ENCODE data around the gene PLEKHH1. TPM values are rescaled to one million over a fixed set of nuclear protein-coding genes. Genes with fewer than 3 reads are reported as not detected.
A peak's percentile ranks its signal among the peaks of the same experiment; 100 is the strongest.

The PLEKHH1 gene
- total and polyA plus RNA-seq, 2 experiments from 2014 or later, result 14.7 to 33.9 TPM

DNA sequence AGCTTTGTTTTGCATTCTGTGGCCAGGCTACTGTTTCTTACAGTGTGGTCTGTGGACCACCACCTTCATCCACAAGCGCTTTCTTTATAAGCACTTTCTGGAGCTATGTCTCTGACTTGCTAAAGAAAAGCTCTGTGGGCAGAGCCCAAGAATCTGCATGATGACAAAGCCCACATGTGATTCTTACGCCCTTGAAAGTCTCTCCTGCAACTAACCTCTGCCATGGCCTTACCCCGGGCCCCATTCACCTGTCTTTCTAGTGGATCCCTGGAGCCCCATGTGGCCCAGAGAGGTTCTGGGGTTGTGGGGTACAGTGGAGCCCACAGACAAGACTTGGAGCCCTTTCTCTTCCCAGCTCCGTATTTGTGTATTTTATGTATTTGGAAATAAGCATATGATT is 16.6 kb downstream of the PLEKHH1 start:
- H3K79me2 ChIP-seq (replicated peaks; ENCODE audit: insufficient read depth), result no peaks in the 10 kb centered on the region
- H3K27me3 ChIP-seq (ENCODE audit: insufficient read depth), result no peaks in the 10 kb centered on the region
- H4K20me1 ChIP-seq (replicated peaks; ENCODE audit: insufficient read depth), result no peaks in the 10 kb centered on the region; the same call in 1 of the 2 replicates
- Mint-ChIP-seq H3K9me3 (no peaks in the 10 kb centered on the region), H3K36me3 (ENCODE audit: low read depth) (peaks cover 27% of the 10 kb centered on the region), H3K4me1 (peaks cover 2% of the 10 kb centered on the region; the same call in 1 of the 3 replicates), H3K27me3 (ENCODE audit: insufficient read depth, low read depth, poor library complexity) (peaks cover 2% of the 10 kb centered on the region), H3K4me3 (no peak overlapping the region), H3K27ac (no peak overlapping the region; the same call in 1 of the 2 replicates)
- H3K4me1 ChIP-seq (ENCODE audit: insufficient read depth), result no peaks in the 10 kb centered on the region
- H3K4me3 ChIP-seq, result no peak overlapping the region
- DNase-seq (ENCODE audit: low spot score), result no peak
- no peak overlapping the region for H3K4me2 ChIP-seq
- no peaks in the 10 kb centered on the region for H3K36me3 ChIP-seq (ENCODE audit: insufficient read depth)
- H3F3A ChIP-seq (replicated peaks; ENCODE audit: low read depth), result no peaks in the 10 kb centered on the region
- no peak overlapping the region for H3K27ac ChIP-seq (ENCODE audit: low read depth)
- no peak overlapping the region for H2AFZ ChIP-seq
- TF ChIP-seq EZH2 (IDR thresholded peaks at IDR 0.05; ENCODE audit: low read depth, unreplicated experiment), result no peak
- no peak for TF ChIP-seq JUNB (IDR thresholded peaks at IDR 0.05; ENCODE audit: unreplicated experiment)
- no peak for TF ChIP-seq ZNF114 (CRISPR knock-in tag; IDR thresholded peaks at IDR 0.05)
- TF ChIP-seq, protein P1, sequence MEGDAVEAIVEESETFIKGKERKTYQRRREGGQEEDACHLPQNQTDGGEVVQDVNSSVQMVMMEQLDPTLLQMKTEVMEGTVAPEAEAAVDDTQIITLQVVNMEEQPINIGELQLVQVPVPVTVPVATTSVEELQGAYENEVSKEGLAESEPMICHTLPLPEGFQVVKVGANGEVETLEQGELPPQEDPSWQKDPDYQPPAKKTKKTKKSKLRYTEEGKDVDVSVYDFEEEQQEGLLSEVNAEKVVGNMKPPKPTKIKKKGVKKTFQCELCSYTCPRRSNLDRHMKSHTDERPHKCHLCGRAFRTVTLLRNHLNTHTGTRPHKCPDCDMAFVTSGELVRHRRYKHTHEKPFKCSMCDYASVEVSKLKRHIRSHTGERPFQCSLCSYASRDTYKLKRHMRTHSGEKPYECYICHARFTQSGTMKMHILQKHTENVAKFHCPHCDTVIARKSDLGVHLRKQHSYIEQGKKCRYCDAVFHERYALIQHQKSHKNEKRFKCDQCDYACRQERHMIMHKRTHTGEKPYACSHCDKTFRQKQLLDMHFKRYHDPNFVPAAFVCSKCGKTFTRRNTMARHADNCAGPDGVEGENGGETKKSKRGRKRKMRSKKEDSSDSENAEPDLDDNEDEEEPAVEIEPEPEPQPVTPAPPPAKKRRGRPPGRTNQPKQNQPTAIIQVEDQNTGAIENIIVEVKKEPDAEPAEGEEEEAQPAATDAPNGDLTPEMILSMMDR (conservative IDR thresholded peaks at IDR 0.05; ENCODE audit: low read depth in 2 of 2), result no peak
- TF ChIP-seq ZNF331 (CRISPR knock-in tag; IDR thresholded peaks at IDR 0.05; ENCODE audit: low read depth), result no peak
- TF ChIP-seq, protein P2, sequence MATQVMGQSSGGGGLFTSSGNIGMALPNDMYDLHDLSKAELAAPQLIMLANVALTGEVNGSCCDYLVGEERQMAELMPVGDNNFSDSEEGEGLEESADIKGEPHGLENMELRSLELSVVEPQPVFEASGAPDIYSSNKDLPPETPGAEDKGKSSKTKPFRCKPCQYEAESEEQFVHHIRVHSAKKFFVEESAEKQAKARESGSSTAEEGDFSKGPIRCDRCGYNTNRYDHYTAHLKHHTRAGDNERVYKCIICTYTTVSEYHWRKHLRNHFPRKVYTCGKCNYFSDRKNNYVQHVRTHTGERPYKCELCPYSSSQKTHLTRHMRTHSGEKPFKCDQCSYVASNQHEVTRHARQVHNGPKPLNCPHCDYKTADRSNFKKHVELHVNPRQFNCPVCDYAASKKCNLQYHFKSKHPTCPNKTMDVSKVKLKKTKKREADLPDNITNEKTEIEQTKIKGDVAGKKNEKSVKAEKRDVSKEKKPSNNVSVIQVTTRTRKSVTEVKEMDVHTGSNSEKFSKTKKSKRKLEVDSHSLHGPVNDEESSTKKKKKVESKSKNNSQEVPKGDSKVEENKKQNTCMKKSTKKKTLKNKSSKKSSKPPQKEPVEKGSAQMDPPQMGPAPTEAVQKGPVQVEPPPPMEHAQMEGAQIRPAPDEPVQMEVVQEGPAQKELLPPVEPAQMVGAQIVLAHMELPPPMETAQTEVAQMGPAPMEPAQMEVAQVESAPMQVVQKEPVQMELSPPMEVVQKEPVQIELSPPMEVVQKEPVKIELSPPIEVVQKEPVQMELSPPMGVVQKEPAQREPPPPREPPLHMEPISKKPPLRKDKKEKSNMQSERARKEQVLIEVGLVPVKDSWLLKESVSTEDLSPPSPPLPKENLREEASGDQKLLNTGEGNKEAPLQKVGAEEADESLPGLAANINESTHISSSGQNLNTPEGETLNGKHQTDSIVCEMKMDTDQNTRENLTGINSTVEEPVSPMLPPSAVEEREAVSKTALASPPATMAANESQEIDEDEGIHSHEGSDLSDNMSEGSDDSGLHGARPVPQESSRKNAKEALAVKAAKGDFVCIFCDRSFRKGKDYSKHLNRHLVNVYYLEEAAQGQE (IDR thresholded peaks at IDR 0.05; ENCODE audit: unreplicated experiment), result no peak
- no peak for TF ChIP-seq STAT1 (IDR thresholded peaks at IDR 0.05; ENCODE audit: unreplicated experiment)
- no peak for TF ChIP-seq POLR2AphosphoS5 (IDR thresholded peaks at IDR 0.05; ENCODE audit: low read depth)
- no peak for TF ChIP-seq EZH2phosphoT487 (IDR thresholded peaks at IDR 0.05; ENCODE audit: unreplicated experiment)
- TF ChIP-seq, protein P3, sequence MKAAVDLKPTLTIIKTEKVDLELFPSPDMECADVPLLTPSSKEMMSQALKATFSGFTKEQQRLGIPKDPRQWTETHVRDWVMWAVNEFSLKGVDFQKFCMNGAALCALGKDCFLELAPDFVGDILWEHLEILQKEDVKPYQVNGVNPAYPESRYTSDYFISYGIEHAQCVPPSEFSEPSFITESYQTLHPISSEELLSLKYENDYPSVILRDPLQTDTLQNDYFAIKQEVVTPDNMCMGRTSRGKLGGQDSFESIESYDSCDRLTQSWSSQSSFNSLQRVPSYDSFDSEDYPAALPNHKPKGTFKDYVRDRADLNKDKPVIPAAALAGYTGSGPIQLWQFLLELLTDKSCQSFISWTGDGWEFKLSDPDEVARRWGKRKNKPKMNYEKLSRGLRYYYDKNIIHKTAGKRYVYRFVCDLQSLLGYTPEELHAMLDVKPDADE (IDR thresholded peaks at IDR 0.05), result no peak
- TF ChIP-seq, protein P4, sequence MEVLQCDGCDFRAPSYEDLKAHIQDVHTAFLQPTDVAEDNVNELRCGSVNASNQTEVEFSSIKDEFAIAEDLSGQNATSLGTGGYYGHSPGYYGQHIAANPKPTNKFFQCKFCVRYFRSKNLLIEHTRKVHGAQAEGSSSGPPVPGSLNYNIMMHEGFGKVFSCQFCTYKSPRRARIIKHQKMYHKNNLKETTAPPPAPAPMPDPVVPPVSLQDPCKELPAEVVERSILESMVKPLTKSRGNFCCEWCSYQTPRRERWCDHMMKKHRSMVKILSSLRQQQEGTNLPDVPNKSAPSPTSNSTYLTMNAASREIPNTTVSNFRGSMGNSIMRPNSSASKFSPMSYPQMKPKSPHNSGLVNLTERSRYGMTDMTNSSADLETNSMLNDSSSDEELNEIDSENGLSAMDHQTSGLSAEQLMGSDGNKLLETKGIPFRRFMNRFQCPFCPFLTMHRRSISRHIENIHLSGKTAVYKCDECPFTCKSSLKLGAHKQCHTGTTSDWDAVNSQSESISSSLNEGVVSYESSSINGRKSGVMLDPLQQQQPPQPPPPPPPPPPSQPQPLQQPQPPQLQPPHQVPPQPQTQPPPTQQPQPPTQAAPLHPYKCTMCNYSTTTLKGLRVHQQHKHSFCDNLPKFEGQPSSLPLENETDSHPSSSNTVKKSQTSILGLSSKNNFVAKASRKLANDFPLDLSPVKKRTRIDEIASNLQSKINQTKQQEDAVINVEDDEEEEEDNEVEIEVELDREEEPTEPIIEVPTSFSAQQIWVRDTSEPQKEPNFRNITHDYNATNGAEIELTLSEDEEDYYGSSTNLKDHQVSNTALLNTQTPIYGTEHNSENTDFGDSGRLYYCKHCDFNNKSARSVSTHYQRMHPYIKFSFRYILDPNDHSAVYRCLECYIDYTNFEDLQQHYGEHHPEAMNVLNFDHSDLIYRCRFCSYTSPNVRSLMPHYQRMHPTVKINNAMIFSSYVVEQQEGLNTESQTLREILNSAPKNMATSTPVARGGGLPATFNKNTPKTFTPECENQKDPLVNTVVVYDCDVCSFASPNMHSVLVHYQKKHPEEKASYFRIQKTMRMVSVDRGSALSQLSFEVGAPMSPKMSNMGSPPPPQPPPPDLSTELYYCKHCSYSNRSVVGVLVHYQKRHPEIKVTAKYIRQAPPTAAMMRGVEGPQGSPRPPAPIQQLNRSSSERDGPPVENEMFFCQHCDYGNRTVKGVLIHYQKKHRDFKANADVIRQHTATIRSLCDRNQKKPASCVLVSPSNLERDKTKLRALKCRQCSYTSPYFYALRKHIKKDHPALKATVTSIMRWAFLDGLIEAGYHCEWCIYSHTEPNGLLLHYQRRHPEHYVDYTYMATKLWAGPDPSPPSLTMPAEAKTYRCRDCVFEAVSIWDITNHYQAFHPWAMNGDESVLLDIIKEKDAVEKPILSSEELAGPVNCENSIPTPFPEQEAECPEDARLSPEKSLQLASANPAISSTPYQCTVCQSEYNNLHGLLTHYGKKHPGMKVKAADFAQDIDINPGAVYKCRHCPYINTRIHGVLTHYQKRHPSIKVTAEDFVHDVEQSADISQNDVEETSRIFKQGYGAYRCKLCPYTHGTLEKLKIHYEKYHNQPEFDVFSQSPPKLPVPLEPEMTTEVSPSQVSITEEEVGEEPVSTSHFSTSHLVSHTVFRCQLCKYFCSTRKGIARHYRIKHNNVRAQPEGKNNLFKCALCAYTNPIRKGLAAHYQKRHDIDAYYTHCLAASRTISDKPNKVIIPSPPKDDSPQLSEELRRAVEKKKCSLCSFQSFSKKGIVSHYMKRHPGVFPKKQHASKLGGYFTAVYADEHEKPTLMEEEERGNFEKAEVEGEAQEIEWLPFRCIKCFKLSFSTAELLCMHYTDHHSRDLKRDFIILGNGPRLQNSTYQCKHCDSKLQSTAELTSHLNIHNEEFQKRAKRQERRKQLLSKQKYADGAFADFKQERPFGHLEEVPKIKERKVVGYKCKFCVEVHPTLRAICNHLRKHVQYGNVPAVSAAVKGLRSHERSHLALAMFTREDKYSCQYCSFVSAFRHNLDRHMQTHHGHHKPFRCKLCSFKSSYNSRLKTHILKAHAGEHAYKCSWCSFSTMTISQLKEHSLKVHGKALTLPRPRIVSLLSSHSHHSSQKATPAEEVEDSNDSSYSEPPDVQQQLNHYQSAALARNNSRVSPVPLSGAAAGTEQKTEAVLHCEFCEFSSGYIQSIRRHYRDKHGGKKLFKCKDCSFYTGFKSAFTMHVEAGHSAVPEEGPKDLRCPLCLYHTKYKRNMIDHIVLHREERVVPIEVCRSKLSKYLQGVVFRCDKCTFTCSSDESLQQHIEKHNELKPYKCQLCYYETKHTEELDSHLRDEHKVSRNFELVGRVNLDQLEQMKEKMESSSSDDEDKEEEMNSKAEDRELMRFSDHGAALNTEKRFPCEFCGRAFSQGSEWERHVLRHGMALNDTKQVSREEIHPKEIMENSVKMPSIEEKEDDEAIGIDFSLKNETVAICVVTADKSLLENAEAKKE (CRISPR knock-in tag; IDR thresholded peaks at IDR 0.05), result no peak
- TF ChIP-seq NANOG (IDR thresholded peaks at IDR 0.05; ENCODE audit: borderline replicate concordance), result no peak
- no peak for TF ChIP-seq CREB1 (CRISPR knock-in tag; IDR thresholded peaks at IDR 0.05; ENCODE audit: low read depth)
- H3K9me2 ChIP-seq (ENCODE audit: insufficient read depth), result no peaks in the 10 kb centered on the region; the same call in 1 of the 2 replicates
- ATAC-seq, result peak; percentile 73

Measured in GM23338 (cell line).